HepG2 (cell line): ENCODE data around the gene TMEM127. TPM values are rescaled to one million over a fixed set of nuclear protein-coding genes. Genes with fewer than 3 reads are reported as not detected.
"Not testable (repeated sequence)": the region's sequence is repeated elsewhere in the genome, so short reads cannot be mapped to it uniquely, and the experiment has no call there.

Experiments
- ATAC-seq: fragments of 200-7000 bp; cut with Tn5 transposase; 3 replicates; pipeline ENCODE4 v1.9.1; 2020; ENCODE audit warnings: mild to moderate bottlenecking, moderate library complexity
- BruUV-seq: library from RNA; stranded (reverse); fragments of 400-500 nt; replicated peaks from 2 replicates; lab custom pipeline; 2021; lab: Mats Ljungman, UMichigan
- CTCF ChIA-PET: fragments of 300-600 bp; formaldehyde crosslinking; extraction: SDS; loops from one replicate; lab custom pipeline; 2021; ENCODE audit warnings: low total read pairs, inconsistent platforms, low intra/inter-chr PET ratio; lab: Yijun Ruan, JAX
- POLR2A ChIA-PET: fragments of 350-600 bp; sonication (Branson Sonifier 250); formaldehyde crosslinking; loops from one replicate; lab custom pipeline; 2020; ENCODE audit warnings: antibody characterized with exemption, inconsistent platforms; lab: Yijun Ruan, JAX
- DNase-seq: peaks from one replicate; pipeline ENCODE4 v3.0.0-alpha.2; 2015; ENCODE audit warnings: low spot score
- FAIRE-seq: peaks from 3 replicates; lab custom pipeline; 2011; peaks lifted over from hg19 to GRCh38; lab: Jason Lieb, UNC
- H2AFZ ChIP-seq: one replicate; pipeline ENCODE4 v1.6.1; 2011; ENCODE audit warnings: low read length, inconsistent platforms
- H3K27ac ChIP-seq: fragments of 300-600 bp; 3 replicates; pipeline ENCODE4 v1.8.0; 2011; ENCODE audit warnings: mixed run types, mild to moderate bottlenecking, mixed read lengths, low read length, inconsistent platforms; ENCODE audit not compliant: insufficient read depth; ENCODE audit errors: extremely low read length
- H3K27me3 ChIP-seq, 2 experiments: fragments of 200-600 bp in 1 of 2; 2 replicates in 1 of 2; 3 replicates in 1 of 2; pipeline versions ENCODE4 v1.6.0 to v1.8.0; 2011; ENCODE audit warnings: low read length in 2 of 2, mild to moderate bottlenecking in 2 of 2, moderate library complexity in 2 of 2, inconsistent platforms in 1 of 2; ENCODE audit not compliant: insufficient read depth in 2 of 2, control insufficient read depth in 1 of 2
- H3K36me3 ChIP-seq, 2 experiments: fragments of 200-600 bp in 1 of 2; replicated peaks in 1 of 2; 2 replicates in 1 of 2; 3 replicates in 1 of 2; pipeline versions ENCODE4 v1.5.1 to v1.8.0; 2011; ENCODE audit warnings: low read length in 2 of 2, inconsistent platforms in 1 of 2; ENCODE audit not compliant: insufficient read depth in 2 of 2, control insufficient read depth in 1 of 2
- H3K4me1 ChIP-seq: 2 replicates; pipeline ENCODE4 v1.5.1; 2012; ENCODE audit warnings: low read length, inconsistent platforms; ENCODE audit not compliant: insufficient read depth
- H3K4me2 ChIP-seq: 2 replicates; pipeline ENCODE4 v1.6.0; 2011; ENCODE audit warnings: low read depth, low read length, inconsistent platforms
- H3K4me3 ChIP-seq, 3 experiments: fragments of 200-600 bp in 1 of 3; sonication (generic), shearing (Covaris generic) in 1 of 3; replicated peaks in 1 of 3; 2 replicates each; pipeline ENCODE4 v1.5.1; 2011 to 2016; ENCODE audit warnings: low read length in 3 of 3, inconsistent platforms in 2 of 3, low read depth in 2 of 3, mild to moderate bottlenecking in 2 of 3, control low read depth in 1 of 3, mixed read lengths in 1 of 3; ENCODE audit not compliant: insufficient read depth in 1 of 3
- H3K79me2 ChIP-seq: one replicate; pipeline ENCODE4 v1.6.1; 2011; ENCODE audit warnings: low read length, inconsistent platforms; ENCODE audit not compliant: insufficient read depth
- H3K9ac ChIP-seq: 2 replicates; pipeline ENCODE4 v1.6.0; 2011; ENCODE audit warnings: mild to moderate bottlenecking, low read depth, low read length, inconsistent platforms; ENCODE audit not compliant: insufficient read depth
- H3K9me3 ChIP-seq: 2 replicates; pipeline ENCODE4 v1.5.1; 2012; ENCODE audit warnings: mild to moderate bottlenecking, low read length
- H4K20me1 ChIP-seq: 2 replicates; pipeline ENCODE4 v1.6.0; 2011; ENCODE audit warnings: inconsistent platforms, mild to moderate bottlenecking, low read length, moderate library complexity; ENCODE audit not compliant: insufficient read depth
- MAFF ChIP-seq: IDR thresholded peaks from 2 replicates; pipeline ENCODE4 v1.6.1; 2011; ENCODE audit warnings: low read depth, low read length, improper control_type of control experiment
- MAFK ChIP-seq, 2 experiments: IDR thresholded peaks in 1 of 2; conservative IDR thresholded peaks in 1 of 2; 2 replicates each; pipeline ENCODE4 v1.6.1; 2011; ENCODE audit warnings: improper control_type of control experiment in 2 of 2, low read length in 2 of 2
- MYC ChIP-seq: sonication (generic); formaldehyde crosslinking; IDR thresholded peaks from 2 replicates; pipeline ENCODE4 v1.9.0; 2021; ENCODE audit warnings: missing genetic modification reagents, borderline replicate concordance
- NFKB2 ChIP-seq: sonication (generic); formaldehyde crosslinking; IDR thresholded peaks from 2 replicates; pipeline ENCODE4 v1.4.0; 2020; ENCODE audit warnings: missing genetic modification reagents, borderline replicate concordance
- ZNF17 ChIP-seq: sonication (generic); formaldehyde crosslinking; IDR thresholded peaks from 2 replicates; pipeline ENCODE4 v1.5.0; 2020; ENCODE audit warnings: mild to moderate bottlenecking, missing genetic modification reagents
- ZNF713 ChIP-seq: sonication (generic); formaldehyde crosslinking; IDR thresholded peaks from 2 replicates; pipeline ENCODE4 v1.4.0; 2020; ENCODE audit warnings: mild to moderate bottlenecking, missing genetic modification reagents
- ZSCAN25 ChIP-seq: sonication (generic); formaldehyde crosslinking; IDR thresholded peaks from 2 replicates; pipeline ENCODE4 v1.8.0; 2022; ENCODE audit warnings: mild to moderate bottlenecking, missing genetic modification reagents
- WGBS: methylation state at CpG from one replicate; pipeline ENCODE4 v1.1.6; 2017; ENCODE audit warnings: low lambda C conversion rate; 5-methylcytosine and 5-hydroxymethylcytosine counted together
- in situ Hi-C: cut with HindIII; loops from 2 replicates; pipeline ENCODE4 v1.10.0; 2017; ENCODE audit warnings: low pct_unique_long_range_greater_than_20kb; ENCODE audit not compliant: extremely low pct_ligation_motif_present
- intact Hi-C: fragments of 100-400 bp; cut with micrococcal nuclease; formaldehyde crosslinking; loops from one replicate; pipeline ENCODE4 v1.10.0; 2022; ENCODE audit not compliant: unreplicated experiment
- polyA plus RNA-seq, 8 experiments: library from polyadenylated mRNA; depleted of rRNA in 3 of 8; stranded (reverse) in 7 of 8; unstranded in 1 of 8; fragments of >200 nt; fragmentation: Illumina TruSeq in 4 of 8; extraction: Trizol in 4 of 8; gene quantifications; 2 replicates each; pipeline versions ENCODE4 v1.2.1 to v1.2.3, GENCODE V29; 2011 to 2016; ENCODE audit warnings: low read depth in 4 of 8, missing spikeins in 1 of 8, mixed read lengths in 1 of 8; ENCODE audit not compliant: insufficient read depth in 1 of 8
- total RNA-seq, 5 experiments: library from RNA; depleted of rRNA; stranded (reverse); fragments of >200 nt; fragmentation: Illumina TruSeq; extraction: Trizol; gene quantifications; 2 replicates each; pipeline ENCODE4 v1.2.3, GENCODE V29; 2016; ENCODE audit warnings: low read depth in 1 of 5
- TF ChIP-seq, protein P1 (sequence below): sonication (generic); formaldehyde crosslinking; IDR thresholded peaks from 2 replicates; pipeline ENCODE4 v1.5.1; 2020; ENCODE audit warnings: mild to moderate bottlenecking, missing genetic modification reagents, moderate library complexity

TMEM127 gene
- total and polyA plus RNA-seq, 2 of the 13 experiments (the other 11 are each of a cell fraction or from before 2014, with no cell fraction given), result 21.5 to 33.9 TPM

DNA sequence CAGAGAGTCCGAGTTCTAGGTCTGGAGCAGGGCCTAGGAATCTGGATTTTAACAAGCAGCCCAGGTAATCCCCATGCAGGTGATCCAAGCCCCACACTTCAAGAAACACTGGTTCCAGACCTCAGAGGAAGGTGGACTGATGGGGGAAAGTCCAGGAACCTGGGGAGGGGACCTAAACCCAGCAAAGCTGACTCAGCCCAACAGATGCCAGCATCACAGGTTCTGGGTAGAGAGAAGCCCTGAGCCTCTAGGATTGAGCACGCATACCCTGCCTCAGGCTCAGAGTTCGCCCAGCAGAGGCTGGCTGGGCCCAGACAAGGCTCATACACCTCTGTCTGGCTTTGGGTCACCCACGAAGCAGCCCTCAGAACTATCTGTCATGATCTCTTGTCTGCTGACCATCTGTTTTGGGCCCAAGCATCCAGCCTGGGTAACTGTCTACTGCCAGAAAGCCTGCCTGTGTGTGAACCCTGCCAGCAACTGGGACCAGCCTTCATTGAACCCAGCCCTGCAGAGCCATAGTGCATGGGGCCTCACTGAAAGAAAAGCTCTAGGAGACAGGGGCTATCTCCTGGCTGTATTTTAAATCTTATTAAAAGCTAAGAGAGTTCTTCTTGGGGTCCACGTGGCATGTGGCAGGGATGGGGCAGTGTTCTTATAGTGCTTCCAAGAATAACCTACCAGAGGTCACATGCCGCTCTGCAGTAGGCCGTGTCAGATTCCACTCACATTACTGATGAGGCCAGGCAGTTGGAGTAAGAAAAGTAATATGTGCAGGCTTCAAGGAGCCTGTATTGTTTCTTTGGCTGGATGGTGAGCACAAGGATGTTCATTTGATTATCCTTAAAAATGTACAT, 7.4 kb downstream of the TMEM127 start:
- ATAC-seq (no peak), FAIRE-seq (no peak), DNase-seq (no peak)
- no peak overlapping the region for H3K9ac ChIP-seq
- H4K20me1 ChIP-seq, result no peaks in the 10 kb centered on the region
- H3K27me3 ChIP-seq, result no peaks in the 10 kb centered on the region
- ChIA-PET POLR2A (interaction anchor here (0.9 to 4.4 kb wide), 5 partner anchors 8 to 603 kb away, joined by 3 to 91 read pairs (median 19); partner anchors contain the start of genes SNRNP200 and STARD7), CTCF (no interaction called here)
- in situ Hi-C loops (no loop called here), intact Hi-C loops (no loop called here)
- no peak for TF ChIP-seq ZSCAN25 (CRISPR knock-in tag)
- TF ChIP-seq NFKB2 (CRISPR knock-in tag), result peak; percentile 47; the same call in 1 of the 2 replicates
- 0 out of 2 replicates have a peak, but pooled peaks have one; percentile 21 for TF ChIP-seq MAFF
- peak; percentile 19 to 29; a peak in 2 of 4 replicates for TF ChIP-seq MAFK (conservative IDR thresholded peaks at IDR 0.05 in 1 of 2, IDR thresholded peaks at IDR 0.05 in 1 of 2; ENCODE audit: low read length in 2 of 2)
- TF ChIP-seq ZNF17 (CRISPR knock-in tag), result no peak
- TF ChIP-seq, protein P1, sequence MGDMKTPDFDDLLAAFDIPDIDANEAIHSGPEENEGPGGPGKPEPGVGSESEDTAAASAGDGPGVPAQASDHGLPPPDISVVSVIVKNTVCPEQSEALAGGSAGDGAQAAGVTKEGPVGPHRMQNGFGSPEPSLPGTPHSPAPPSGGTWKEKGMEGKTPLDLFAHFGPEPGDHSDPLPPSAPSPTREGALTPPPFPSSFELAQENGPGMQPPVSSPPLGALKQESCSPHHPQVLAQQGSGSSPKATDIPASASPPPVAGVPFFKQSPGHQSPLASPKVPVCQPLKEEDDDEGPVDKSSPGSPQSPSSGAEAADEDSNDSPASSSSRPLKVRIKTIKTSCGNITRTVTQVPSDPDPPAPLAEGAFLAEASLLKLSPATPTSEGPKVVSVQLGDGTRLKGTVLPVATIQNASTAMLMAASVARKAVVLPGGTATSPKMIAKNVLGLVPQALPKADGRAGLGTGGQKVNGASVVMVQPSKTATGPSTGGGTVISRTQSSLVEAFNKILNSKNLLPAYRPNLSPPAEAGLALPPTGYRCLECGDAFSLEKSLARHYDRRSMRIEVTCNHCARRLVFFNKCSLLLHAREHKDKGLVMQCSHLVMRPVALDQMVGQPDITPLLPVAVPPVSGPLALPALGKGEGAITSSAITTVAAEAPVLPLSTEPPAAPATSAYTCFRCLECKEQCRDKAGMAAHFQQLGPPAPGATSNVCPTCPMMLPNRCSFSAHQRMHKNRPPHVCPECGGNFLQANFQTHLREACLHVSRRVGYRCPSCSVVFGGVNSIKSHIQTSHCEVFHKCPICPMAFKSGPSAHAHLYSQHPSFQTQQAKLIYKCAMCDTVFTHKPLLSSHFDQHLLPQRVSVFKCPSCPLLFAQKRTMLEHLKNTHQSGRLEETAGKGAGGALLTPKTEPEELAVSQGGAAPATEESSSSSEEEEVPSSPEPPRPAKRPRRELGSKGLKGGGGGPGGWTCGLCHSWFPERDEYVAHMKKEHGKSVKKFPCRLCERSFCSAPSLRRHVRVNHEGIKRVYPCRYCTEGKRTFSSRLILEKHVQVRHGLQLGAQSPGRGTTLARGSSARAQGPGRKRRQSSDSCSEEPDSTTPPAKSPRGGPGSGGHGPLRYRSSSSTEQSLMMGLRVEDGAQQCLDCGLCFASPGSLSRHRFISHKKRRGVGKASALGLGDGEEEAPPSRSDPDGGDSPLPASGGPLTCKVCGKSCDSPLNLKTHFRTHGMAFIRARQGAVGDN, result peak; percentile 32
- peak; percentile 16; the same call in 1 of the 2 replicates for TF ChIP-seq MYC
- TF ChIP-seq ZNF713 (CRISPR knock-in tag), result no peak
- H3K79me2 ChIP-seq, result peaks cover 45% of the 10 kb centered on the region
- WGBS, result 94% methylated on average over 6 of the region's 7 CpGs
- peaks cover 18 to 44% of the 10 kb centered on the region in 2 experiments for H3K36me3 ChIP-seq
- BruUV-seq, result no TSS peak
- H3K9me3 ChIP-seq, result no peaks in the 10 kb centered on the region
- H3K4me2 ChIP-seq, result no peak overlapping the region
- no peak overlapping the region for H3K4me3 ChIP-seq
- no peak overlapping the region for H2AFZ ChIP-seq
- peaks cover 61% of the 10 kb centered on the region for H3K4me1 ChIP-seq
- peak overlapping the region; percentile 92 for H3K27ac ChIP-seq

DNA sequence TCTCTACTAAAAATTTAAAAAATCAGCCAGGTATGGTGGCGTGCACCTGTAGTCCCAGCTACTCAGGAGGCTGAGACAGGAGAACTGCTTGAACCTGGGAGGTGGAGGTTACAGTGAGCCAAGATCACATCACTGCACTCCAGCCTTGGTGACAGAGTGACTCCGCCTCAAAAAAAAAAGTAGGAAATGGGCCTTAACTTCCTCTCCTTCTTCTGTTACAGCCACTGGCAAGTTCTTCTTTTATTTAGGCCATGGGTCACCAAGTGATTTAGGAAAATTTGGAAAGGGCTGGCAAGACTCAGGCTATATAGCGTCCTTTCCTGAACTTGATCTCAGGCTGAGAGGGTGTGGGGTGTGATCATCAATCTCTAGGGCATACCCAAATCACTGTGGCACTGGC, 8.1 kb downstream of the TMEM127 start:
- H3K4me3 ChIP-seq, H3K27me3 ChIP-seq, CTCF ChIA-PET, BruUV-seq, H3K9me3 ChIP-seq, H3K9ac ChIP-seq, H3K4me2 ChIP-seq, DNase-seq, FAIRE-seq, intact Hi-C loops, in situ Hi-C loops, ATAC-seq, H2AFZ ChIP-seq, H4K20me1 ChIP-seq: not testable (repeated sequence)
- POLR2A ChIA-PET, result interaction anchor here (1.2 kb wide), 1 partner anchor 9 kb away, joined by 6 read pairs; the partner anchor contains the start of genes CIAO1 and TMEM127
- peaks cover 61% of the 10 kb centered on the region for H3K4me1 ChIP-seq
- H3K79me2 ChIP-seq, result peaks cover 40% of the 10 kb centered on the region
- H3K36me3 ChIP-seq, result peaks cover 22 to 49% of the 10 kb centered on the region in 2 experiments
- 98% methylated on average over 3 of the region's 3 CpGs for WGBS
- peak overlapping the region; percentile 92 for H3K27ac ChIP-seq
